Activated T-helper 17 cell treated with anti-CD3 and anti-CD28 coated beads, Interleukin-2, amount 50 U/mL, for 72 hours (primary cell): ENCODE data around the gene PPFIBP1. TPM values are rescaled to one million over a fixed set of nuclear protein-coding genes. Genes with fewer than 3 reads are reported as not detected.
"Not testable (repeated sequence)": the region's sequence is repeated elsewhere in the genome, so short reads cannot be mapped to it uniquely, and the experiment has no call there.

Experiments used
- ATAC-seq: fragments of 150-1000 bp; cut with Tn5 transposase; replicated peaks from 2 replicates; pipeline ENCODE4 v1.10.0; 2021; ENCODE audit warnings: mild to moderate bottlenecking, moderate library complexity
- H3K27ac Mint-ChIP-seq: one replicate; pipeline ENCODE4 v1.8.0; 2022; ENCODE audit warnings: mixed read lengths
- H3K27me3 Mint-ChIP-seq: one replicate; pipeline ENCODE4 v1.8.0; 2022; ENCODE audit warnings: mixed read lengths
- H3K36me3 Mint-ChIP-seq: one replicate; pipeline ENCODE4 v1.8.0; 2022; ENCODE audit warnings: low read depth, mild to moderate bottlenecking, mixed read lengths
- H3K4me1 Mint-ChIP-seq: one replicate; pipeline ENCODE4 v1.8.0; 2022; ENCODE audit warnings: mixed read lengths
- H3K4me3 Mint-ChIP-seq: one replicate; pipeline ENCODE4 v1.8.0; 2022; ENCODE audit warnings: mild to moderate bottlenecking, mixed read lengths
- H3K9me3 Mint-ChIP-seq: one replicate; pipeline ENCODE4 v1.8.0; 2022; ENCODE audit warnings: mixed read lengths
- total RNA-seq, 2 donors: library from RNA; stranded (reverse); gene quantifications; one replicate each; pipeline ENCODE4 v1.2.3, GENCODE V29; 2022

The PPFIBP1 gene
- total RNA-seq, 2 donors from 2014 or later: 13.8 to 21.8 TPM

DNA sequence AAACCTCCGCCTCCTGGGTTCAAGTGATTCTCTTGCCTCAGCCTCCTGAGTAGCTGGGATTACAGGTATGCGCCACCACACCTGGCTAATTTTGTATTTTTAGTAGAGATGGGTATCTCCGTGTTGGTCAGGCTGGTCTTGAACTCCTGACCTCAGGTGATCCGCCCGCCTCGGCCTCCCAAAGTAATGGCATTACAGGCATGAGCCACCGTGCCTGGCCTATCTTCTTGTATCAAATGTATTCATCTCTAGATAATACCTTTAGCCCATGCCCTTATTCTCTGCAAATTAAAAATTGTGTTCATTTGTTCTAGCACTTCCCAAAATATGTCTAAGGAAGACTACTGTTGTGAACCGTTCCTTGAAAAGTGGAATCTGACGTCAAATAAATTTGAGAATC is 210.3 kb downstream of the PPFIBP1 start:
- not testable (repeated sequence) for H3K27me3 Mint-ChIP-seq, H3K9me3 Mint-ChIP-seq, H3K4me3 Mint-ChIP-seq, ATAC-seq, H3K27ac Mint-ChIP-seq, H3K4me1 Mint-ChIP-seq
- H3K36me3 Mint-ChIP-seq: peaks cover 97% of the 10 kb centered on the region

DNA sequence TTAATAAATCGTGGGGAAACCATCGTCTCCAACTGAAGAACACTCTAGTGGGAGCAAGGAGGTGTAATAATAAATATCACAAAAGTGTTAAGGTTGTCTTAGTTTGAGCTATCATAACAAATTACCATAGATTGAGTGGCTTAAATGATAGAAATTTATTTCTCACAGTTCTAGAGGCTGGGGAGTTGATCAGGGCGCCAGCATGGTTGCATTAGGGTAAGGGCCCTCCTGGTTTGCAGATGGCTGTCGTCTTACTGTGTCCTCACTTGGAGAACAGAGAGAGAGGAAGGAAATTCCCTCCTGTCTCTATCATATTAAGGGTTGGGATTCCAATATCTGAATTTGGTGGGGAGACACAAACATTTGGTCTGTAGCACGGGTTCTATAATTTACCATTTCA is 219.6 kb downstream of the PPFIBP1 start:
- Mint-ChIP-seq H3K36me3 (peaks cover 94% of the 10 kb centered on the region), H3K27ac (no peak overlapping the region), H3K9me3 (no peaks in the 10 kb centered on the region), H3K27me3 (no peaks in the 10 kb centered on the region), H3K4me3 (no peak overlapping the region), H3K4me1 (no peaks in the 10 kb centered on the region)
- no peak for ATAC-seq

Other genes with a start within 250 kb of the PPFIBP1 start
- gene BMAL2, start 191.4 kb upstream of the PPFIBP1 start, total RNA-seq: 10 to 100 TPM; 12.0 to 19.9 TPM
- under 1 TPM in 1 of 2 donors, not detected in 1; 0.41 TPM for gene SMCO2, start 77.5 kb upstream of the PPFIBP1 start, total RNA-seq
- under 1 TPM in 1 of 2 donors, not detected in 1; 0.24 TPM for gene REP15, start 172.2 kb downstream of the PPFIBP1 start, total RNA-seq
- gene MRPS35, start 186.6 kb downstream of the PPFIBP1 start, total RNA-seq: 10 to 100 TPM; 33.9 to 54.0 TPM